Measurements from ENCODE around the gene ZDHHC3.
A peak's percentile ranks its signal among the peaks of the same experiment; 100 is the strongest.

Gene ZDHHC3, protein sequence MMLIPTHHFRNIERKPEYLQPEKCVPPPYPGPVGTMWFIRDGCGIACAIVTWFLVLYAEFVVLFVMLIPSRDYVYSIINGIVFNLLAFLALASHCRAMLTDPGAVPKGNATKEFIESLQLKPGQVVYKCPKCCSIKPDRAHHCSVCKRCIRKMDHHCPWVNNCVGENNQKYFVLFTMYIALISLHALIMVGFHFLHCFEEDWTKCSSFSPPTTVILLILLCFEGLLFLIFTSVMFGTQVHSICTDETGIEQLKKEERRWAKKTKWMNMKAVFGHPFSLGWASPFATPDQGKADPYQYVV

DNA sequence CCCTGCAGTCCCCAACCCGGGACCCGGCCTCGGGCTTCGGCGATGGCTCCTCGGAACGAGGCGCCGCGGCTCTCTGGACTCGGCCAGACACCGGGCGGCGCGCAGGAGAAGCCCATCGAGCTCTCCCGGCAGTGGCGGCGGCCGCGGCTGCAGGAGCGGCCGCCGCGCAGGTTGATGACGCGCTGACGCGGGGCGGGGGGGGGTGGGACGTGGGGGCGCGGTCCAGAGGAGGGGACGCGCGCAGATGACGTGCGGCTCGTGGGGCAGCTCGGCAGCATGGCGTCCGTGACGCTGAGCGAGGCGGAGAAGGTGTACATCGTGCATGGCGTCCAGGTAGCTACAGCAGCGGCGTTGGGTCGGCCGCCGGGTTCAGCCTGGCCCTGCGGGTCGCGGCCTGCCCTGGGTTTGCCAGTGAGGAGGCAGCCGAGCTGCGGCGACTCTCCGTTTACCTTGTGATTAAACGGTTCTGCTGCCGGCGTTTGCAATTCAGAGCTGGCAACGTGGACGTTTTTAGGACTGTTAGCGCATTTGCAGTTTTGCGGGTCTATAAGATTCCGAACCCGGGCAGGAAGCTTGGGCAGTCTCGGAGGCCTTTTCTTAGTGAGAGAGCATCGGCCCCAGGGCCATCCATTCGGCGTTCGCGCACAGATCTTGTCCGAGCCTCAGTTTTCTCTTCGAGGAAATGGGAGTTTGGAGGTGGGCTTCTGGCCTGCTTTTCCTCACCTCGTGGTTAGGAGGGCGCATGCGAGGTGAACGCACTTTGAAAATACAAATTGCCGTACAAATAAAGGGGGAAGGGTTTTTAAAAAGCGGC lies at the start of gene ZDHHC3, which contains the start of gene EXOSC7:
TSS of gene ZDHHC3 (minus strand) at position 173 of the 814 bp plus-strand sequence. CDS start 16,738 bp downstream, outside the sequence.
TSS of gene EXOSC7 (plus strand) at position 243 of the 814 bp plus-strand sequence. CDS start at position 277, 34 bp downstream.
- peak; percentile 57 for DNase-seq

DNA sequence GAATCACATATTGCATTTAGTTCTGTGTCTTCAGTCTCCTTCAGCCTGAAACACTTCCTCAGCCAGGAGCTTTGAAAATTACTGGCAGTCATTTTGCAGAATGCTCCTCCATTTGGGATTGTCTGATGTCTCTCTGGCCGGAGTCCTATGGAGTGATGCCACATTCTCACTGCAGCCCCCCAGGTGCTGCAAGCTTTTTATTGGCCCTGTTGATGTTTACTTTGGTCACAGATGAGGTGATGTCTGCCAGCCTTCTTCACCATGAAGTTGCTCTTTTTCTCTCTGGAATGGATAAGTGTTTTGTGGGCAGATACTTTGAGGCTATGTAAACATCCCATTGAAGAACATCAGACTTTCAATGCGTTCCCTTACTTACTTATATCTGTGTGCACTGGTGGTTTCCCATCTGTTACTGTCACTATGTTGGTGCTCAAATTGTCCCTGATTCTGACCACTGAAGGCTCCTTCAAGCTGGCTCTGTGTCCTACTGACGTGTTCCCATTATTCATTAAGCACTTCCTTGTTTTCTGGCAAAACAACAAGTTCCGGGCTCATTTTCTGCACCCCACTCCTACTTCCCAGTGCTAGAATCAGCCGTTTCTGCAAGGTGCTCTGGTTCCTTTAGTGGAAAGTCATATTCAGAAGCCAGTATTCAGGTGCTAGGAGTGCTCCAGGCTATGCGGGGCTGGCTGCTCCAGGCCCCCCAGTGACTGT lies 48.7 kb upstream of the ZDHHC3 start:
- no peak for DNase-seq

DNA sequence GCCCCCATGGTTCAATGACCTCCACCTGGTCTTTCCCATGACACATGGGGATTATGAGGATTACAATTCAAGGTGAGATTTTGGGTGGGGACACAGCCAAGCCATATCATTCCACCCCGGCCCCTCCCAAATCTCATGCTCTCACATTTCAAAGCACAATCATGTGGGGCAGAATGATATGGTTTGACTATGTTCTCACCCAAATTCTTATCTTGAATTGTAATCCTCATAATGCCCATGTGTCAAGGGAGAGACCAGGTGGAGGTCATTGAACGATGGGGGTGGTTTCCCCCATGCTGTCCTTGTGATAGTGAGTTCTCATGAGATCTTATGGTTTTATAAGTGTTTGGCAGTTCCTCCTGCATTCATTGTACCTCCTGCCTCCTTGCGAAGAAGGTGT lies 47.7 kb upstream of the ZDHHC3 start:
- DNase-seq: no peak

DNA sequence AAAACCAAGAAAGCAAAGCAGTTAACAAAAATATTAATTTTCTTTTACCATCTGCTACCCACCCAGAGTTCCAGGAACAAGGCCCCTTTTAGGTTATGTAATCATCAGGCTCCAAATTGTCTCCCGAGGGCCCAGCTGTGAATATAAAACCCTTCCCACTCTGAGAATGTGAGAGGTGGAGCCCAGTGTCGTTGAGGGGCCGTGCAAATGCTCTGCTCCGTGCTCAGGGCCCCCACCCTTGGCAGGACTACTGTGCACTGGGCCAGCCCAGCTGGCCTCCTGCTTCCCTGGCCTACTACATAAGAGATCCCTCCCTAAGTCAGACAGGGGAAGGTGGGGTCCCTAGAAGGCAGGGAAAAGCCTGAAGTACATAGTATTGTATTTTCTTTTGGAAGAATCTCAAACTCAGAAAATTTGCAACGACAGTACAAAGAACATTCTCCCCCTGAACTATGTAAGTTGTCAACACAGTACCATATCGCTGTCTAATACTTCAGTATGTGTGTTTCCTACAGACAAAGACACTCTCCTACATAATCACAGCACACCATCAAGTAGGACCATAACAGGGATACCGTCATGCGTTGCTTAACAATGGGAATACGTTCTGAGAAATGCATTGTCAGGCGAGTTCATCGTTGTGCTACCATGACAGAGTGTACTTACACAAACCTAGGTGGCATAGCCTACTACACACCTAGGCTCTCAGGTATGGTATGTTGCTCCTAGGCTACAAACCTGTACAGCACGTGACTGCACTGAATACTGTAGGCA lies 45.7 kb upstream of the ZDHHC3 start:
- no peak for DNase-seq

DNA sequence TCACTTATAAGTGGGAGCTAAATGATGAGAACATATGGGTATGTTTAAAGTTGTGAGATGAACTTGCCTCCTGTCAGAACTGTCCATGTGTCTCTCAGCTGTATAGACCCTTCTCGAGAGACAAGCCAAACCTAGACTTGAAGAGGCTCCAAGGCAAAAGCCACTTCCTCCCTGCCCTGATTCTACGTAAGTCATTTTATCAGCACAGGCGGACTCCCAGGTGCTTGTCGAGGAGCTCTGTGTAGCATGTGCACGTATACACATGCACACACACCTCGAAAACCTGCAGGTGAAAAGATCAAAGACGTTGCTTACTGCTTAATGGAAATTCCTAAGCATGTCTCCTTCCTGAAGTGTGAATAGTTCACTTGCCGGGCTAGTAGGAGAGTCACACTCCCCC lies 44.6 kb upstream of the ZDHHC3 start:
- DNase-seq: no peak

DNA sequence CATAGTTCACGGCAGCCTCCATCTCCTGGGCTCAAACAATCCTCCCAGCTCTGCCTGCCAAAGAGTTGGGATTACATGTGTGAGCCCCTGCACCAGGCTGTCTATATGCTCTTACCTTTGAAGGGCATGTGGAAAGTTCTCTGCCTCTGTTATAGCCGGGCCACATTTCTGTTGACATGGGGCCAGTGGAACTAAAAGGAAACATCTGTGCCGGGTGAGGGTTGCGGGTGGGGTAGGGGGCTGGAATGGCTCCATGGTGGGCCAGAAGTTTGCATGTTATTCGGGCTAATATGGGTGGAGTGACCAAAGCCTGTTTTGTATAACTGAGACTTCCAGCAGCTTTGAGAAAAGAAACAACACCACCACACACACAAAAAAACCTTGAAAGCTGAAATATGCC lies 41.8 kb upstream of the ZDHHC3 start:
- DNase-seq: no peak

DNA sequence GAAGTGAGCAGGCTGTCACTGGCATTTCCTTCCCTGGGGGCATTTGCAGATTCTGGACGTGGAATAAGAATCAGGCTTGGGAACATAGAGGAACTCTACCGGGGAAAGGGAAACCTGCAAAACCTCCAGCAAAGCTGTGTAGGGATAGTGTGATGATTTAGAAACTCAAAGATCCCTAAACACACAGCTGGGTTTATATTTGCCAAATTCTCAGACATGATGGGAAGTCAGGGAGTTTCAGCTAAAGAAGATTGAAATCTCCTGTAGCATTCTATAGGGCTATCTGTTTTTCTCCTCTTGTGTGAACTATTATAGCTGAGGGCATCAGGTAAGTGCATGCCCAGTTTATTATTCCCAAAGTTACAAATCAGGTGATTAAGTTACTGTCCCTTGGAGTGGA lies 40.9 kb upstream of the ZDHHC3 start:
- no peak for DNase-seq

DNA sequence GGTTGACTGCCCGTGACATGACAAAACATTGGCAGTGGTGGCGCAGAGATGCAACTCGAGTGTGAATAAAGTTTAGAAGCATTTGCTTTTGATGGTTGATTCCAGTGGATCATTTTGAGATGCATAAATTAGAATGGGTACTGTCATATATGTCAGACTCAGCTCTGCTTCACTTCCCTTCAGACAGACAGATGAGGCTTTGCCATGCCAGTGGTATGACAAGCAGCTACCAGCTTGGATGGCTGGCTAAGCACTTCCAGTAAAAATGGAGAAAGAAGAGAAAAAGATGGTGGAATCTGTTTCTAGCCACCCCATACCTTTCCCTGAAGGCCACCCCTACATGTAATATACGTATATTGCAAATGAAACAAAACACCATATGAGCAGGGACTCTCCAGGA lies 36.6 kb upstream of the ZDHHC3 start:
- no peak for DNase-seq

DNA sequence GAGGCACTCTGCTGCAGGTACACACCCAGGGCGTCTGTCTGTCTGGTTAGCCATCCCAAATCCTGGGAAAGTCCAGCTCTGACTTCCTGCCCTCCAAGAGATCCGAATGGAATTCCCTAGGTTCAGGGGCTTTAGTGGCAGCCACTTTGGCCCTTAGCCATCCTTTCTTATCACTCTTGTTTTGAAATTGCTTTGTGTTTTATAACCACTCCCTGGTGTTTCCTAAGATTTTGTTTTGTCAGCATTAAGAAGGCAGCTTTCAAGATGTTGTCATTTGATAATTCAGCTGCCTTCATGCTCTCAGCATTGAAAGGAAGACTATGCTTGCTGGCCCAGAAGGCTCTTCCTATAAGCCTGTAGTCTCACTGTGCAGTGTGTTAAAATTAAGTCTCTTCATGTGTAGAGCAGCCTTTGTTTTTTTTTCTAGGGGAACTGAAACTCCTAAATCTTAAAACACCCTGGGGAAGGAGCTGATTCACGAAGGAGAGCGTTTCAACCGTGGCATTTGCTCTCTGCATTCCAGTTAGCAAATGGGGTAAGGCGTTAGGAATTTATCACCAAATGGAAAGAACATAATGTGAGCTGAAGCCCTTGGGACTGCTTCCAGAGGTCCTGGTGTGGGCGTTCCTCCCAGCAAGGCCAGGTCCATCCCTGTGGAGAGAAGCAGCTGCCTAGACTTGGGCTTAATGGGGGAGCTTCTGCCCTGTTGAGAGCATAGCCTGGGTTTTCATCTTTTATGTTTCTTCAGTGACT lies 36.0 kb upstream of the ZDHHC3 start:
- DNase-seq: no peak

DNA sequence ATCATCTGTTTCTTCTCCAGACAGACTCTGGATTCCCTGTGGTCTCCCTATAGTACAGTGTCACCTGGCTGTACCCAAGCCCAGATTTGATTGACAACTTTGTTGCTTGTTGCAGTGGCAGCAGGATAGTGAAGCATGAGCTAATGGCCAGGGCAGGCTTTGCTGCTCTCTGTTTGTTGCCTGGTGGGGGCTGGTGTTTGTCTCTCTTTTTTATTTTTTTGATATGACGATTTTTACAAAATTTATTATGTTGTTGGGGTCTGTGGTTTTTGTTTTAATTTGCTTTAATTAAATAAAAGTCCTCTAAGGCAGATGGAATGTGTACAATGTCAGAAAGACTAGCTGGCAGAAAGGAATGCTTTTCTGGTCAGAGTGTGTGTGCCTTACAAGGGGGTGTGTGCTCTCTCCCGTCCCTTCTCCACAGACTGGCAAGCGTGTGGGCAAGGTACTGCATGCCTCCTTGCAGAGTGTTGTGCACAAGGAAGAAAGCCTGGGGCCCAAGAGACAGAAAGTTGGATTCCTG lies 34.9 kb upstream of the ZDHHC3 start:
- no peak for DNase-seq

DNA sequence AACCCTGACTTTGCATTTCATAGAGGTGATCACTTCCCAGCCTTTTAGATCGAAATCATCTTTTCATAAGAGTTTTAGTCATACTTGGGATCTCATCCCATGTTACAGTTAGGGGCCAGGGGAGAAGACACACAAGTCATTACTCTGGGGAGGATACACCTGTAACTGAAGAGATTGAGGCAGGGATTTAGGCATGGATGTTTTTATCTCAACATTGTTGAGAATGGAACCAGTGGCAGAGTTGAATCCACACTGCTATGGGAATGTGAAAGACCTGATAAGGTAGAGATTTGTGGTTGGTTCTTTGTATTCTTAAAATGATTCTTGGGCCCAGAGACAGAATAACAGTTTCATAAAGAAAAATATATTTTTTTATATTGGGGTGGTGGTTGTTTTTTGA lies 33.9 kb upstream of the ZDHHC3 start:
- no peak for DNase-seq

DNA sequence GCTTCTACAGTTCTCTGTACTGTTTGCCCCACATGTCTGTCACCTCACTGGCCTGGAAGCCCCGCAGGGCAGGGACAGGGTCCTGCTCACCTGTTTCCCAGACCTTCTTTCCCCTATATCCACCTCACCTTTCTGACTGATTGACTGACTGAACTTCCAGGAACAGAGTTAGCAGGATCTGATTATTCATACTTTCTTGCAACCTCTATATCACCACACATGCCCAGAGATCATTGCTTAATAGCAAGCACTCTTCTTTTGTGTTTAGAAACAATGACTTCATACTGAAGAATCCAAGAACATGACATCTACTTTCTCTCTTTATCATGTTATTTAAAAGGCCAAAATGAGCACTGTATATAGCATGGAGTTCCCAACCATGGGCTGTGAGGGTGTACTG lies 32.1 kb upstream of the ZDHHC3 start:
- no peak for DNase-seq

DNA sequence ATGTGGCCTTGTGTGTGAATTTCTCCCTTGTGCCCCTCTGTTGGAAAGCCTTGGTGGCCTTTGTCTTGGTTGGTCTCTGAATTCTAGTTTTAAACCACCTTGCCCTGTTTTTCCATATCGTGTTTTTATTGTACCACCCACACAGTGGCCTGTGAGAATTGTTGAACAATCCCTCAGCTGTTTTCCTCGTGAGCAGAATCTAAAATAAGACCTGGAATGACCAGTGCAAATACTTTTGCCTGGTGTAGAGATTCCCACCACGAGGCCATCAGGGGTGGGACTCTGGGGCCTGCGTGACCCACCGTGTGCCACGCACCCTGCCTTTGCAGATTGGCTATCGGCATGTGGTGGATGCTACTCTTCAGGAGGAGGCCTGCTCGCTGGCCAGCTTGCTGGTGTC lies 31.1 kb upstream of the ZDHHC3 start:
- no peak for DNase-seq

DNA sequence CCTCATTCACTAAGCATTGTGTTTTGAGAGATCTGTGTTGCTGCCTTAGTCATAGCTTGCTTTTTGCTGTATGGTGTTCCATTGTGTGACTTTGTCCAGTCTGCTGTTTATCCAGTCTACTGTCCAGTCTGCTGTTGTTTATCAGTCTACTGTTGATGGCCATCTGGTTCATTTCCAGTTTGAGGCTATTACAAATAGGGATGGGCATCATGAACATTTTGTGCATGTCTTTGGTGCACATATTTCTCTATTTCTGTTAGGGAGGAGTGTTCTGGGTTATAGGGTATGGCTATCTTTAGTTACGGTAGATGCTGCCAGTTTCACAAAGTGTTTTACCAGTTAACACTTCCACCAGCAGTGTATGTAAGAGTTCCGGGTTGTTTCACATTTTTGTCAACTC lies 27.9 kb upstream of the ZDHHC3 start:
- DNase-seq: no peak

DNA sequence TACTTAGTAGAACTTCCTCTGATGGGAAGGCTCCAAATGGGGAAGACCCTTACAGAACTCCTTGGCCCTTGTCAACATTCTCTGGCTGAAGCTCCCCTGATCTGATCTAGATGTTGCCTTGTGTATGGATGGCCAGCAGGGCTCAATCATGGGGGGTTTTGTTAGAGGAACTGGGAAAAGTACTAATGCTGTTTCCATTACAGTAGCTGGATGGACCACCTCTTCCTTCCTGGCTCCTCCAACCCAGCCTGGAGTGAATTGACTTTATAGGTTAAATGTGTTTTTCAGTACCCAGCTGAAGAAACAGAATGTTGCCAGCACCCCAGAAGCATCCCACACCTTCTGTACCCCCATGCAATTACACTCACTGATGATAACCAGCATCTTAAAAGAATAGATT lies 27.4 kb upstream of the ZDHHC3 start:
- DNase-seq: no peak

DNA sequence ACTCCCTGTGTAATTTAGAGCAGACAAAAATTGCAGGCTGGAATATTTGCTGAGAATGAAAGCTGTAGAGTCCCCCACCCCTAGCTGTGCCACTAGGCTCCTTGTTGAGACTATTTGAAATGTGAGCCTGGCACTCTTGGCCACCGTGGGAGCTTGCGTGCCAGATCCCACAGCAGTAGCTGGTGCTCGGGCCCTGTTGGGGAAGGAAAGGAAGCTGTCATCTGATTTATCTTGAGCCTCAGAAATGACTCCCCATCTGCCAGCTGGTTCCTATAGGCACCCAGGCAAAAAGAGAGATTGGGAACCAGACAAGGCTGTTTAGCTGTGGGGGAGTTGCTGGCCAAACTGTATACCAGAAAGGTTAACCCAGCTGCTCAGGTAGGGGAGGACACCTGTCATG lies 26.7 kb upstream of the ZDHHC3 start:
- no peak for DNase-seq

DNA sequence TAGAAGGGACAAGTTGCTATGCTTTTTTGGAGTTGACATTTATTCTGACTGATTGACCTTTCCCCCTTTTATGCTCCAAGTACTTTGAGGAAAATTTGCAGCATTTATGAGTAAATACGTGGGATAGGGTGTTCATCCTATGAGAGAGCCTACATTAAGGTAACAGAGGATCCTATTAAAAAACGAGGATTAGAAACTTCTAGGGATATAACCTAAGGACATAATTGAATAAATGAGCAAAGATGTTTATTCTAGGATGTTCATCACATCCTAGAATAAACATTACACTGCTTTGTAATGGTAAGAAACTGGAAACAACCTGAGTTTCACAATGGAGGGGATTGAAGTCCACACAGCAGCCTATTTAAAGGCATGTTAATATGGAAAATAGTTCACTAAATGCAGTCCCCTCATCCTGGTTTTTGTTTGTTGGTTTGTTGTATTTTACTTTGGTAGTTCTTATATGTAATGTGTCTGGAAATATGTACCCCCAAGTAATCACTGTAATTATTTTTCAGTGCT lies 26.2 kb upstream of the ZDHHC3 start:
- DNase-seq: no peak

DNA sequence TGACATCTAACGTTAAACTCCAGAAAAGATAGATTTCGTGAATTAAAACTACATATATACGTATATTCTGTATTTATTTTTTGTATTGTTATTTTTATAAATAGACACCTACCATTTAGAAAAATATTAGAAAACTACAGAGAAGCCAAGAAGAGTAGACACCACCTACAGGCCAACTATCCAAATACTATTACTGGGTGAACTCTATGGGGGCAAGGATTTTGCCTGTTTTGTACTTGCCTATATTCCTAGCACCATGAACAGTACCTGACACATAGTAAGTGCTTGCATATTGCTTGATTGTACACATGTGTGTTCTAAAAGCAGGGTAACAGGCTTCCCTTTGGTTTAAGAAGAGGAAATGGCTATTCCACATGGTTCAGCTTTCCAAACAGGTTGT lies 25.8 kb upstream of the ZDHHC3 start:
- DNase-seq: no peak

DNA sequence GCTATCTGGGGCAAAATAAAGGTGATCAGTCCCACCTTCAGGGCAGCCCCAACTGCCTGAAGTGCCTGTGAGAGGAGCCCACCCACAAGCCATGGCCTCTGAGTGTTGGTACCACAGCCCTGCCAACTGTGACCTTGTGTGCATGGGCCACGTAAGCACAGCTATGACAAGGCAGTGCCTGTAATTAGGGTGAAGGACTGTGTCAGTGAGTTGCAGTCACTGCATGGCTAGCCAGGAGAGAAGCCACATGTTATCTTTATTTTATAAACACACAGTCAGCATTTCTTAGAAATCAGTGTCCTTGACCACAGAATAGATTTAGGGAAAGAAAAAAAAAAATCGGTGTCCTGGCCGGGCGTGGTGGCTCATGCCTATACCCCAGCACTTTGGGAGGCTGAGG lies 24.8 kb upstream of the ZDHHC3 start:
- DNase-seq: no peak

DNA sequence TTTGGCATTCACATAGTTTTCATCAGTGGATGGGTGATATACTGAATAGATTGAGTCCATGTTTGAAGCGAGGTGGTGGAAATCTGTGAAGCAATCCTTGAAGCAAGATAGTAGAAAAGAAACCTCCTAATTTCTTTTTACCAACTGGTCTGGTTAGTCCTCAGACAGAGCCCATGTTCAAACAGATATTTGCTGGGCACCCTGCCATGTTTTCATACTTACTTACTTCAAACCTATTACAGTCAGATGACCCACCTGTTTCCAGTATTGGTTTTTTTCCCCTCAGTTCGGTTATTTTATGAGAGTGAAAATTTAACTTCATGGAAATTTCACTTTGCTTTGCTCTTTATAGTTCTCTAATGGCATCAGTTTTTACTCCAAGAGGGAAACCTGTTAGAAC lies 23.8 kb upstream of the ZDHHC3 start:
- no peak for DNase-seq

DNA sequence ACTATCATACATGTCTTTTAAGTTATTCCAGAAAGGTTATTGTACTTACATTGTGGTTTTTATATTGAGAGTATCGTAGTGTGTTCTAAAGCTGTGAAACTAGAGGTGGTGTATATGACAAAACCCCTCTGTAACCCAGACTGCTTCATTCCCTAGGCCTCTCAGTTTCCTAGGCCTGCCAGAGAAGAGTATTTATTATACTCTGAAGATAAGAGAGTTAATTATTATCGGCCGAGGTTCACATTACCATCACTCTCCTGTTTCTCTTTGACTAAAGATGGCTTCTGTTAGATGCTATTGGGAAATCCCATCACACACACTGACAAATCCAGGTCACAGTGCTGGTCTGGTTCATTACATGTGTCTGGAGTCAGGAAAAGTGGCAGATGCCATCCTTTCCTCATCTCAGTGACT lies 20.6 kb upstream of the ZDHHC3 start:
- DNase-seq: no peak

Data from NCI-H510A treated with DMSO at 0.1 percent for 48 hours (cell line).